GM21723 (cell line): Measurements from ENCODE around the gene OR2H1.

ENCODE experiments used
- ATAC-seq: cut with Tn5 transposase; IDR thresholded peaks from one replicate; pipeline ENCODE4 v1.9.1; 2021; ENCODE audit warnings: mild to moderate bottlenecking, moderate library complexity; ENCODE audit not compliant: unreplicated experiment

Gene OR2H1

DNA sequence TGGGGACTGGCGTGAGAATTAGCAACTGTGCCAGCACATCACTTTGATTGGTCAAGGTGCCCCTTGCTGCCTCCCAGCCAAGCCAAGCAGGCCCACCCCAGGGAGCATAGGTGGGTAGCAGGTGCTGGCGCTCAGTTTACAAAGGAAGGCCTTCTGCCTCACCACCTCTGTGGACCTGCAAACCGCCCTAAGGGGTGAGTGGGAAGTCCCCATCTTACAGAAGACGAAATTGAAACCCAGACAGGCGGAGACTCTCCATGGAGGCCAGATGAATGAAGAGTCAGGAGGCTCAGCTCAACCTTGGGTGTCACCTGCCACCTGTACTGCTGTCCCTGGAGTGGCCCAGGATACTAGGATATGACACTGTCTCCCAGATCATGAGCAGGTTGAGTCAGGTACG is 52.3 kb downstream of the OR2H1 start:
- ATAC-seq, result no peak

DNA sequence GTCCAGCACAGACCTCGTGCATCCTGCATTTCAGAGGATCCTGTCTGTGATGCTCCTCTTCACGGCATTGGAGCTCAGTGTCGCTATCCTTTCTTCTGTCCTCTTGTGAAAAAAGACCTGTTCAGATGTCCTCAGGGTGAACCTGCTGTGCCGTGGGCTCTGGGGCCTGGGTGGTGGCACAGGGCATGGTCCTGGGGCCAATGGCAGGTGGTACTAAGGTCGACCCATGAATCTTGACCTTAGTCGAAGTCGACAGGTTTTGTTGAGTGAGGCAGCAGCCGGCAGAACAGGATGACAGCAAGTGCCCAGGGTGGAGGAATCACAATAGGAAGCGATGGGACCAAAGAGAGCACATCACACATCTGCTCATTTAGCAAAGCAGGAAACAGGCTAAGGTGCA is 52.8 kb downstream of the OR2H1 start:
- no peak for ATAC-seq

DNA sequence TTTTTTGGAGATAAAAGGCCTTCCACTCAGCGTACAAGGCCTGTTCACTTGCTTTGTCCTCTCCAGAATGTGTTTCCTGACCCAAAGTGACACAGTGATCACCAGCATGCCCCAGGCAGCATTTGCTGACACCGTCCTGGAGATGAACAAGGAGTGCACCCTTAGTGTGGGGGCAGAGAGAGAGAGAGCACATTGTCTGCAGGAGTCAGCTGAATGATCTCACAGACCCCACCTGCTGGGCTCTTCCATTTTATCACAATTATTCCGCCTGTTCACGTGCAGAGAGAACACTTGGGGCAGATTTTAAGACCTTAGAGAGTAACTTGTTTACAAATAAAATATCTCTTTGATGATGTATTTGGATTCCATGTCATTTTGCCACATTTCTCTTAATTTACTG is 53.2 kb downstream of the OR2H1 start:
- ATAC-seq, result no peak

DNA sequence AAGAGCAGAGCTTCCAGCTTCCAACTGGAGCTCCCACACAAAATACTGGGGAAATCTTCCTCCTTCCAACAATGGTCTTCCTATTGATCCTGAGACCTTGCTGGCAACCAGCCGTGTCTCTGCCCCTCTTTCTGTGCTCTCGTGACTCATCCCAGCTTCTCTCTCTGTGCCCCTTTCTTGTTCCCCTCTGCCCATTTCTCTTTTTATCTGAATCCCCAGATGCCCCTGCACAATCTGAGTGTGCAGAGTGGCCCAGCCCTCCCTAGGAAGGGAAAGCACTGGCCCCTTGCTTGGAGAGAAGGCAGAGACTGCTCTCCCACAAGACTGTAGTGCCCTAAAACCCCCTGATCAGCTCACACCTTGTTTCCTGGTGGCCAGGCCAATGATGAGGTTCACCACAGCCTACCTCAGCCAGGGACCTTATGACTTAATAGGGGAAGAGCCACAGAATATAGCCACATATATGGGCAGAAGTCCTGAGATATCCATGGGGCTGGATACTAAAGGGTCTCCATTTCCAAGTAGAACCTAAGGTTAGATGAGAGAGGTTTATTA is 53.9 kb downstream of the OR2H1 start:
- ATAC-seq, result no peak
